HL-60 (cell line): ENCODE data around the gene IGF1.

ENCODE experiments used
- DNase-seq, 2 experiments: peaks; one replicate each; pipeline ENCODE4 v3.0.0-alpha.2; 2010 to 2020; ENCODE audit warnings: low read depth in 1 of 2, low spot score in 1 of 2
- H3K27ac ChIP-seq: fragments of 250-450 bp; sonication (Bioruptor Pico); replicated peaks from 2 replicates; pipeline ENCODE4 v1.5.1; 2020; ENCODE audit warnings: mild to moderate bottlenecking, moderate library complexity
- H3K27me3 ChIP-seq: fragments of 250-450 bp; sonication (Bioruptor Pico); 2 replicates; pipeline ENCODE4 v1.5.1; 2021; ENCODE audit warnings: mild to moderate bottlenecking, moderate library complexity; ENCODE audit not compliant: insufficient read depth, poor library complexity, severe bottlenecking
- H3K4me3 ChIP-seq: replicated peaks from 2 replicates; pipeline ENCODE4 v1.5.1; 2011; ENCODE audit warnings: mild to moderate bottlenecking, control low read depth, low read length; ENCODE audit not compliant: insufficient read depth
- CTCF ChIP-seq: IDR thresholded peaks from one replicate; pipeline ENCODE4 v1.5.1; 2011; ENCODE audit warnings: low read length, control low read depth, inconsistent platforms; ENCODE audit not compliant: insufficient read depth
- GABPA ChIP-seq: IDR thresholded peaks from 2 replicates; pipeline ENCODE4 v1.6.1; 2012; ENCODE audit warnings: low read depth
- POLR2AphosphoS5 ChIP-seq: IDR thresholded peaks from 2 replicates; pipeline ENCODE4 v1.6.1; 2012; ENCODE audit warnings: low read depth
- REST ChIP-seq: IDR thresholded peaks from 2 replicates; pipeline ENCODE4 v1.6.1; 2012; ENCODE audit warnings: low read depth; ENCODE audit not compliant: insufficient replicate concordance
- SPI1 ChIP-seq: IDR thresholded peaks from 2 replicates; pipeline ENCODE4 v1.6.1; 2012; ENCODE audit warnings: low read depth, mild to moderate bottlenecking, borderline replicate concordance

Gene IGF1

GRCh38 chr12:102503056-102503681 lies 22.8 kb upstream of the IGF1 start:
- H3K27ac ChIP-seq, result no peak overlapping the region
- DNase-seq, result peak; percentile 32 to 38

GRCh38 chr12:102501773-102502172 lies 21.4 kb upstream of the IGF1 start:
- no peak for TF ChIP-seq CTCF
- TF ChIP-seq SPI1, result no peak
- TF ChIP-seq REST, result no peak
- no peak for TF ChIP-seq GABPA
- TF ChIP-seq POLR2AphosphoS5, result no peak
- Histone ChIP-seq H3K4me3 (no peak overlapping the region), H3K27me3 (no peaks in the 10 kb centered on the region), H3K27ac (no peak overlapping the region)
- no peak for DNase-seq

More at GRCh38 chr12:102503056-102503681, 22.8 kb upstream of the IGF1 start:
- Histone ChIP-seq H3K4me3 (no peak overlapping the region), H3K27me3 (no peaks in the 10 kb centered on the region)
- no peak for TF ChIP-seq REST
- no peak for TF ChIP-seq GABPA
- peak; percentile 94 for TF ChIP-seq SPI1

- Histone ChIP-seq H3K4me3 (no peak overlapping the region), H3K27me3 (no peaks in the 10 kb centered on the region), H3K27ac (no peak overlapping the region)
- no peak for DNase-seq
- TF ChIP-seq SPI1 (peak; percentile 63; the same call in 1 of the 2 replicates), GABPA (no peak)
Measured at GRCh38 chr12:102498471-102498870, 18.1 kb upstream of the IGF1 start.

- Histone ChIP-seq H3K4me3 (no peak overlapping the region), H3K27ac (no peak overlapping the region), H3K27me3 (no peaks in the 10 kb centered on the region)
- no peak for DNase-seq
- no peak for TF ChIP-seq POLR2AphosphoS5
Measured at GRCh38 chr12:102497743-102498142, 17.4 kb upstream of the IGF1 start.

- no peak overlapping the region for H3K4me3 ChIP-seq
- H3K27me3 ChIP-seq, result no peaks in the 10 kb centered on the region
- DNase-seq, result no peak
- TF ChIP-seq SPI1 (no peak), REST (no peak), GABPA (no peak), CTCF (no peak), POLR2AphosphoS5 (no peak)
- H3K27ac ChIP-seq, result no peak overlapping the region
Measured at GRCh38 chr12:102496591-102496990, 16.2 kb upstream of the IGF1 start.
